A673 (cell line): ENCODE data around the gene CLK1. TPM values are rescaled to one million over a fixed set of nuclear protein-coding genes. Genes with fewer than 3 reads are reported as not detected.
"Not testable (repeated sequence)": the region's sequence is repeated elsewhere in the genome, so short reads cannot be mapped to it uniquely, and the experiment has no call there.

Source experiments
- BruUV-seq: library from RNA; stranded (reverse); fragments of 400-500 nt; replicated peaks from 2 replicates; lab custom pipeline; 2021; lab: Mats Ljungman, UMichigan
- CTCF ChIA-PET: fragments of 300-600 bp; sonication (Branson Sonifier 250); formaldehyde crosslinking; loops from one replicate; lab custom pipeline; 2022; ENCODE audit warnings: antibody characterized with exemption; lab: Charles Lee
- POLR2A ChIA-PET: fragments of 300-600 bp; sonication (Branson Sonifier 250); formaldehyde crosslinking; loops from one replicate; lab custom pipeline; 2022; ENCODE audit warnings: antibody characterized with exemption; ENCODE audit not compliant: low non-redundant PET; lab: Charles Lee
- DNase-seq: peaks from one replicate; pipeline ENCODE4 v3.0.0-alpha.2; 2015; ENCODE audit warnings: low spot score
- H3K27ac ChIP-seq: fragments of 200-600 bp; sonication (generic); 2 replicates; pipeline ENCODE4 v1.5.1; 2016; ENCODE audit warnings: mixed run types, low read depth, mild to moderate bottlenecking, mixed read lengths, antibody characterized with exemption, low read length; ENCODE audit not compliant: poor library complexity, severe bottlenecking
- H3K27me3 ChIP-seq: fragments of 200-600 bp; sonication (generic); replicated peaks from 2 replicates; pipeline ENCODE4 v1.6.1; 2017; ENCODE audit warnings: mixed run types, low read depth, mild to moderate bottlenecking, mixed read lengths, antibody characterized with exemption, low read length; ENCODE audit not compliant: insufficient read depth, poor library complexity
- H3K36me3 ChIP-seq: fragments of 200-600 bp; sonication (generic); 2 replicates; pipeline ENCODE4 v1.6.1; 2016; ENCODE audit warnings: mixed run types, mild to moderate bottlenecking, mixed read lengths, antibody characterized with exemption, low read length; ENCODE audit not compliant: insufficient read depth, poor library complexity, severe bottlenecking
- H3K4me1 ChIP-seq: fragments of 200-600 bp; sonication (generic); 2 replicates; pipeline ENCODE4 v1.6.1; 2017; ENCODE audit warnings: mixed run types, mild to moderate bottlenecking, mixed read lengths, antibody characterized with exemption, low read length; ENCODE audit not compliant: insufficient read depth, poor library complexity, severe bottlenecking
- H3K4me3 ChIP-seq: fragments of 200-600 bp; sonication (generic); 2 replicates; pipeline ENCODE4 v1.5.1; 2016; ENCODE audit warnings: low read depth, mixed run types, mild to moderate bottlenecking, mixed read lengths, low read length; ENCODE audit not compliant: poor library complexity, severe bottlenecking
- H3K9me3 ChIP-seq: fragments of 200-600 bp; sonication (generic); 2 replicates; pipeline ENCODE4 v1.6.1; 2016; ENCODE audit warnings: mixed run types, low read depth, mild to moderate bottlenecking, mixed read lengths, antibody characterized with exemption, low read length; ENCODE audit not compliant: poor library complexity, severe bottlenecking
- EZH2 ChIP-seq: fragments of 200-600 bp; sonication (generic); IDR thresholded peaks from 2 replicates; pipeline ENCODE4 v1.6.1; 2017; ENCODE audit warnings: borderline replicate concordance, low read depth, mild to moderate bottlenecking, mixed read lengths, antibody characterized with exemption, low read length; ENCODE audit not compliant: poor library complexity, severe bottlenecking
- intact Hi-C: fragments of 100-400 bp; cut with micrococcal nuclease; formaldehyde crosslinking; loops from one replicate; pipeline ENCODE4 v1.10.0; 2022; ENCODE audit not compliant: unreplicated experiment
- total RNA-seq: library from RNA; stranded (reverse); gene quantifications from 2 replicates; pipeline ENCODE4 v1.2.3, GENCODE V29; 2021
- TF ChIP-seq, protein P1 (sequence below): fragments of 300-800, 200-600 bp; sonication (generic); conservative IDR thresholded peaks from 2 replicates; pipeline ENCODE4 v1.5.1; 2017; ENCODE audit warnings: low read depth, mild to moderate bottlenecking, antibody characterized with exemption, low read length, moderate library complexity, mixed read lengths

Gene CLK1
- total RNA-seq, 1 experiment from 2014 or later = 73.3 TPM

DNA sequence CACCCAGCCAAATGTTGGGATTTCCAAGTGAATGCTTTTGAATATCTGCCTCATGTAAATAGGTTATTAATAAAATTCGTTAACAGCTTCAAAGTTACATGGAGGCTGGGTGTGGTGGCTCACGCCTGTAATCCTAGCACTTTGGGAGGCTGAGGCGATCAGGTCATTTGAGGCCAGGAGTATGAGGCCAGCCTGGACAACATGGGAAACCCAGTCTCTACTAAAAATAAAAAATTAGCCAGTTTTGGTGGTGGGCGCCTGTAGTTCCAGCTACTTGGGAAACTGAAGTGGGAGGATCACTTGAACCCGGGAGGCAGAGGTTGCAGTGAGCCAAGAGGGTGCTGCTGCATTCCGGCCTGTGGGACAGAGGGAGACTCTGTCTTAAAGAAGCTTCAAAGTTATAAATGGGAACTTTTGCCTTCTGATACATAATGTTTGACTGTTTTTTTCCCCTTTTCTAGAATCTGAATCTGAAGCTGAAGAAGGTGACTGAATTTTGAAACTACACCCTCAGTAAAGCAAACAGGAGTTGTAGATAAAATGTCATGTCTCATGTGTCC, 42.7 kb downstream of the CLK1 start:
- no TSS peak for BruUV-seq
- TF ChIP-seq, protein P1, sequence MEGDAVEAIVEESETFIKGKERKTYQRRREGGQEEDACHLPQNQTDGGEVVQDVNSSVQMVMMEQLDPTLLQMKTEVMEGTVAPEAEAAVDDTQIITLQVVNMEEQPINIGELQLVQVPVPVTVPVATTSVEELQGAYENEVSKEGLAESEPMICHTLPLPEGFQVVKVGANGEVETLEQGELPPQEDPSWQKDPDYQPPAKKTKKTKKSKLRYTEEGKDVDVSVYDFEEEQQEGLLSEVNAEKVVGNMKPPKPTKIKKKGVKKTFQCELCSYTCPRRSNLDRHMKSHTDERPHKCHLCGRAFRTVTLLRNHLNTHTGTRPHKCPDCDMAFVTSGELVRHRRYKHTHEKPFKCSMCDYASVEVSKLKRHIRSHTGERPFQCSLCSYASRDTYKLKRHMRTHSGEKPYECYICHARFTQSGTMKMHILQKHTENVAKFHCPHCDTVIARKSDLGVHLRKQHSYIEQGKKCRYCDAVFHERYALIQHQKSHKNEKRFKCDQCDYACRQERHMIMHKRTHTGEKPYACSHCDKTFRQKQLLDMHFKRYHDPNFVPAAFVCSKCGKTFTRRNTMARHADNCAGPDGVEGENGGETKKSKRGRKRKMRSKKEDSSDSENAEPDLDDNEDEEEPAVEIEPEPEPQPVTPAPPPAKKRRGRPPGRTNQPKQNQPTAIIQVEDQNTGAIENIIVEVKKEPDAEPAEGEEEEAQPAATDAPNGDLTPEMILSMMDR = no peak
- no peak for TF ChIP-seq EZH2
- H3K4me3 ChIP-seq = no peak overlapping the region
- no peak for DNase-seq
- H3K4me1 ChIP-seq = no peaks in the 10 kb centered on the region
- intact Hi-C loops = no loop called here
- no peak overlapping the region for H3K27ac ChIP-seq
- POLR2A ChIA-PET = no interaction called here
- H3K27me3 ChIP-seq = no peaks in the 10 kb centered on the region
- CTCF ChIA-PET = no interaction called here
- no peaks in the 10 kb centered on the region for H3K9me3 ChIP-seq
- peaks cover 58% of the 10 kb centered on the region for H3K36me3 ChIP-seq

DNA sequence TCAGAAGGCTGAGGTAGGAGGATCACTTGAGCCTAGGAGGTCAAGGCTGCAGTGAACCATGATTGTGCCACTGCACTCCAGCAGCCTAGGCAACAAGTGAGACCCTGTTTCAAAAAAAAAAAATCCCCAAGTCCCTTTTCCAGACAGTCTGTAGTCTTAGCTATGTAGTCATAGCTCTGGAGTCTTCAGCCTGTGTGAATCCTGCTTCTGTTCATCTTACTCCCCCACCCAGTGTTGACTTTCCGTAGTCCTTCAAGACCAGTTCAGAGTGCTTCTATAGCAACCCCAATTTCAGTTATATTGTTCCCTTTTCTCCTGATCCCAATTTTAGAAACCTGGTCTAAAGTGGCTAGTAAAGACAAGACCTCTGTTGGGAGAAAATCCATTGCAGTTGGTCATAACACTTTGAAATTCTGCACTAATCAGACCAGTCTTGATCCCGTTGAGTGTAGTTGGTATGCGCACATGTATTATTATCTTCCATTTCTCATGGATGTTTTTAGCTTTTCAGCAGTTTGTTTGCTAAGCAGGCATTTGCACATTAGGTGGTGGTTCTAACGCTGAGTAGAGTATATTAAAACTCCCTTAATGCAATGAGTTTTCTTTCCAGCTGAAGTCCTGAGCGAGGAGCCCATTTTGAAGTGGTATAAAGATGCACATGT, 43.8 kb downstream of the CLK1 start:
- ChIA-PET CTCF (no interaction called here), POLR2A (no interaction called here)
- Histone ChIP-seq H3K27ac (no peak overlapping the region), H3K4me1 (no peaks in the 10 kb centered on the region), H3K36me3 (peaks cover 67% of the 10 kb centered on the region), H3K4me3 (no peak overlapping the region), H3K9me3 (no peaks in the 10 kb centered on the region), H3K27me3 (no peaks in the 10 kb centered on the region)
- DNase-seq = no peak
- TF ChIP-seq, protein P1 = no peak
- TF ChIP-seq EZH2 = no peak
- intact Hi-C loops = no loop called here
- no TSS peak for BruUV-seq

DNA sequence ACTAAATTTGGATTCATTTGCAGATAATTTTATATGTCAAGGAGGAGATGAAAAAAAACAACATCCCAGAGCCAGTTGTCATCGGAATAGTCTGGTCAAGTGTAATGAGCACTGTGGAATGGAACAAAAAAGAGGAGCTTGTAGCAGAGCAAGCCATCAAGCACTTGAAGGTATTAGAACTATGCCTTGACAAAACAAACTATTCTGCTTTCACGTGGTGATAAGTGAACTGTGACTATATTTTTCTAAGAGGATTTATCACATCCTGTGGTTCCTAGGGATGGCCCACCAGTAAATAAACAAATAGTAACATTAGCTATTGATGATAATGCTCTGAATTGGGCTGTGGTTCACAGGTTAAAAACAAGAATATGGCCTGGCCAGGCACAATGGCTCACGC, 45.7 kb downstream of the CLK1 start:
- Histone ChIP-seq H3K4me1 (peaks cover 12% of the 10 kb centered on the region), H3K36me3 (peaks cover 83% of the 10 kb centered on the region)
- H3K9me3 ChIP-seq, BruUV-seq, H3K27me3 ChIP-seq, H3K27ac ChIP-seq, CTCF ChIA-PET, DNase-seq, H3K4me3 ChIP-seq: not testable (repeated sequence)
- POLR2A ChIA-PET = interaction anchor here (0.7 kb wide), 1 partner anchor 137 kb away, joined by 3 read pairs; no protein-coding TSS in a partner anchor
- intact Hi-C loops = loop anchor here (10.0 kb wide), 1 partner anchor 296 kb away; the partner anchor contains the start of gene CFLAR

DNA sequence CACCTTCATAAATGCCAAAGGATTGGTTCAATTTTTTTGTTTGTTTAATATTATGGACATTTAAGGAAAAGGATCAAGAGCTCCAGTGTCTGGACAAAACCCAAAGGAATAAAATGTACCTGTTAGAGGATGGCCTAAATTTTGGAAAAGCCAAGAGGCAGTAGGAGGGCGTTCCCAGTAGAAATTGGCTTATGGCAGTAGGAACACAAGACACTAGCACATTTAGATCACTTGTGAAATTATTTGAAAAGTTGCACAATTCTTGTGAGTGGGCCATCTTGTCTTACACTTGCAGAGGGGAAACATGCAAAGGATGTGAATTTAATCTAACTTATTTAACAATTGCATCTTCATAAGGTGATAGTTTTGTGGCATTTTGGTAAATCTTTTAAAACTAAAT, 49.5 kb downstream of the CLK1 start:
- ChIA-PET CTCF (no interaction called here), POLR2A (no interaction called here)
- no peaks in the 10 kb centered on the region for H3K27me3 ChIP-seq
- H3K9me3 ChIP-seq = no peaks in the 10 kb centered on the region
- TF ChIP-seq, protein P1 = no peak
- no peak for TF ChIP-seq EZH2
- intact Hi-C loops = loop anchor here (5.0 to 10.0 kb wide), 2 partner anchors 300 to 858 kb away; partner anchors contain the start of genes CFLAR, MAIP1 and TYW5
- peaks cover 70% of the 10 kb centered on the region for H3K36me3 ChIP-seq
- peaks cover 29% of the 10 kb centered on the region for H3K4me1 ChIP-seq
- no peak for DNase-seq
- H3K27ac ChIP-seq = peak overlapping the region; percentile 21
- BruUV-seq = no TSS peak
- no peak overlapping the region for H3K4me3 ChIP-seq
